ENCODE results near the gene PTGDR2.

PTGDR2 gene

GRCh38 chr11:60855726-60856633 is at the start of gene PTGDR2:
Gene PTGDR2, minus strand, starts transcription at chr11:60855950. Its CDS starts 2,228 bp downstream, at chr11:60853722.
- Mint-ChIP-seq H3K9me3 (no peaks in the 10 kb centered on the region), H3K27me3 (ENCODE audit: low read depth) (no peaks in the 10 kb centered on the region), H3K27ac (peak within 1 kb of the TSS; percentile 74), H3K4me1 (ENCODE audit: low read depth) (peaks cover 49% of the 10 kb centered on the region), H3K36me3 (ENCODE audit: low read depth) (peaks cover 21% of the 10 kb centered on the region), H3K4me3 (peak within 1 kb of the TSS; percentile 87)
- no peak for DNase-seq (ENCODE audit: low spot score)

- peak overlapping the region; percentile 91 for H3K27ac Mint-ChIP-seq
- peaks cover 15% of the 10 kb centered on the region for H3K27me3 Mint-ChIP-seq (ENCODE audit: low read depth)
- DNase-seq (ENCODE audit: low spot score): no peak
- H3K9me3 Mint-ChIP-seq: no peaks in the 10 kb centered on the region
- H3K4me1 Mint-ChIP-seq (ENCODE audit: low read depth): peaks cover 26% of the 10 kb centered on the region
- H3K4me3 Mint-ChIP-seq: peak overlapping the region; percentile 93
- peaks cover 37% of the 10 kb centered on the region for H3K36me3 Mint-ChIP-seq (ENCODE audit: low read depth)
Observed at GRCh38 chr11:60905047-60905446, 49.3 kb upstream of the PTGDR2 start.

GRCh38 chr11:60902625-60903024 is 46.9 kb upstream of the PTGDR2 start:
- no peak overlapping the region for H3K27ac Mint-ChIP-seq
- no peaks in the 10 kb centered on the region for H3K9me3 Mint-ChIP-seq
- no peak for DNase-seq (ENCODE audit: low spot score)
- H3K27me3 Mint-ChIP-seq (ENCODE audit: low read depth): no peaks in the 10 kb centered on the region
- no peak overlapping the region for H3K4me3 Mint-ChIP-seq
- H3K36me3 Mint-ChIP-seq (ENCODE audit: low read depth): peaks cover 59% of the 10 kb centered on the region
- peaks cover 23% of the 10 kb centered on the region for H3K4me1 Mint-ChIP-seq (ENCODE audit: low read depth)

- no peak overlapping the region for H3K4me3 Mint-ChIP-seq
- H3K9me3 Mint-ChIP-seq: no peaks in the 10 kb centered on the region
- no peaks in the 10 kb centered on the region for H3K27me3 Mint-ChIP-seq (ENCODE audit: low read depth)
- H3K36me3 Mint-ChIP-seq (ENCODE audit: low read depth): peaks cover 69% of the 10 kb centered on the region
- no peak overlapping the region for H3K27ac Mint-ChIP-seq
- no peak for DNase-seq (ENCODE audit: low spot score)
- peaks cover 15% of the 10 kb centered on the region for H3K4me1 Mint-ChIP-seq (ENCODE audit: low read depth)
Observed at GRCh38 chr11:60900673-60901404, 45.1 kb upstream of the PTGDR2 start.

- Mint-ChIP-seq H3K4me3 (no peak overlapping the region), H3K36me3 (ENCODE audit: low read depth) (peaks cover 70% of the 10 kb centered on the region), H3K27ac (no peak overlapping the region), H3K27me3 (ENCODE audit: low read depth) (no peaks in the 10 kb centered on the region), H3K9me3 (no peaks in the 10 kb centered on the region), H3K4me1 (ENCODE audit: low read depth) (peaks cover 8% of the 10 kb centered on the region)
- no peak for DNase-seq (ENCODE audit: low spot score)
Observed at GRCh38 chr11:60899977-60900376, 44.2 kb upstream of the PTGDR2 start.

- peaks cover 73% of the 10 kb centered on the region for H3K36me3 Mint-ChIP-seq (ENCODE audit: low read depth)
- no peaks in the 10 kb centered on the region for H3K27me3 Mint-ChIP-seq (ENCODE audit: low read depth)
- H3K4me3 Mint-ChIP-seq: no peak overlapping the region
- no peaks in the 10 kb centered on the region for H3K9me3 Mint-ChIP-seq
- H3K4me1 Mint-ChIP-seq (ENCODE audit: low read depth): peaks cover 6% of the 10 kb centered on the region
- no peak overlapping the region for H3K27ac Mint-ChIP-seq
- DNase-seq (ENCODE audit: low spot score): no peak
Observed at GRCh38 chr11:60899046-60899936, 43.5 kb upstream of the PTGDR2 start.

- no peaks in the 10 kb centered on the region for H3K9me3 Mint-ChIP-seq
- no peak for DNase-seq (ENCODE audit: low spot score)
- peaks cover 70% of the 10 kb centered on the region for H3K36me3 Mint-ChIP-seq (ENCODE audit: low read depth)
- no peak overlapping the region for H3K4me3 Mint-ChIP-seq
- no peaks in the 10 kb centered on the region for H3K27me3 Mint-ChIP-seq (ENCODE audit: low read depth)
- peaks cover 2% of the 10 kb centered on the region for H3K4me1 Mint-ChIP-seq (ENCODE audit: low read depth)
- H3K27ac Mint-ChIP-seq: no peak overlapping the region
Observed at GRCh38 chr11:60897496-60897895, 41.7 kb upstream of the PTGDR2 start.

GRCh38 chr11:60895687-60896086 is 39.9 kb upstream of the PTGDR2 start:
- Mint-ChIP-seq H3K27me3 (ENCODE audit: low read depth) (no peaks in the 10 kb centered on the region), H3K4me1 (ENCODE audit: low read depth) (peaks cover 2% of the 10 kb centered on the region), H3K4me3 (no peak overlapping the region), H3K9me3 (no peaks in the 10 kb centered on the region), H3K36me3 (ENCODE audit: low read depth) (peaks cover 68% of the 10 kb centered on the region), H3K27ac (no peak overlapping the region)
- DNase-seq (ENCODE audit: low spot score): no peak

- Mint-ChIP-seq H3K36me3 (ENCODE audit: low read depth) (peaks cover 52% of the 10 kb centered on the region), H3K4me1 (ENCODE audit: low read depth) (peaks cover 6% of the 10 kb centered on the region), H3K9me3 (no peaks in the 10 kb centered on the region), H3K4me3 (no peak overlapping the region), H3K27me3 (ENCODE audit: low read depth) (no peaks in the 10 kb centered on the region), H3K27ac (no peak overlapping the region)
- no peak for DNase-seq (ENCODE audit: low spot score)
Observed at GRCh38 chr11:60891103-60891741, 35.5 kb upstream of the PTGDR2 start.

GRCh38 chr11:60890696-60891095 is 34.9 kb upstream of the PTGDR2 start:
- Mint-ChIP-seq H3K4me3 (no peak overlapping the region), H3K36me3 (ENCODE audit: low read depth) (peaks cover 53% of the 10 kb centered on the region), H3K4me1 (ENCODE audit: low read depth) (peaks cover 9% of the 10 kb centered on the region), H3K9me3 (no peaks in the 10 kb centered on the region), H3K27me3 (ENCODE audit: low read depth) (no peaks in the 10 kb centered on the region), H3K27ac (no peak overlapping the region)
- DNase-seq (ENCODE audit: low spot score): no peak

- Mint-ChIP-seq H3K4me1 (ENCODE audit: low read depth) (peaks cover 14% of the 10 kb centered on the region), H3K27me3 (ENCODE audit: low read depth) (no peaks in the 10 kb centered on the region), H3K9me3 (no peaks in the 10 kb centered on the region), H3K27ac (peak overlapping the region; percentile 75), H3K4me3 (no peak overlapping the region), H3K36me3 (ENCODE audit: low read depth) (peaks cover 56% of the 10 kb centered on the region)
- DNase-seq (ENCODE audit: low spot score): no peak
Observed at GRCh38 chr11:60889869-60890311, 34.1 kb upstream of the PTGDR2 start.

GRCh38 chr11:60887556-60887955 is 31.8 kb upstream of the PTGDR2 start:
- peaks cover 62% of the 10 kb centered on the region for H3K36me3 Mint-ChIP-seq (ENCODE audit: low read depth)
- DNase-seq (ENCODE audit: low spot score): peak; percentile 32
- H3K27me3 Mint-ChIP-seq (ENCODE audit: low read depth): no peaks in the 10 kb centered on the region
- no peak overlapping the region for H3K4me3 Mint-ChIP-seq
- H3K9me3 Mint-ChIP-seq: no peaks in the 10 kb centered on the region
- peaks cover 21% of the 10 kb centered on the region for H3K4me1 Mint-ChIP-seq (ENCODE audit: low read depth)
- H3K27ac Mint-ChIP-seq: peak overlapping the region; percentile 9

GRCh38 chr11:60880643-60881282 is 25.0 kb upstream of the PTGDR2 start:
- DNase-seq (ENCODE audit: low spot score): no peak
- H3K27ac Mint-ChIP-seq: peak overlapping the region; percentile 70
- H3K27me3 Mint-ChIP-seq (ENCODE audit: low read depth): no peaks in the 10 kb centered on the region
- H3K36me3 Mint-ChIP-seq (ENCODE audit: low read depth): peaks cover 54% of the 10 kb centered on the region
- H3K9me3 Mint-ChIP-seq: no peaks in the 10 kb centered on the region
- H3K4me3 Mint-ChIP-seq: no peak overlapping the region
- peaks cover 31% of the 10 kb centered on the region for H3K4me1 Mint-ChIP-seq (ENCODE audit: low read depth)

Measured in T-helper 2 cell treated with Interferon-gamma antibody and Interleukin-4, amounts not matched to agents 5 μg/mL and 100 μg/mL, for 36 hours (primary cell).